ENCODE measurements around the gene NHLRC4.

NHLRC4 gene

DNA sequence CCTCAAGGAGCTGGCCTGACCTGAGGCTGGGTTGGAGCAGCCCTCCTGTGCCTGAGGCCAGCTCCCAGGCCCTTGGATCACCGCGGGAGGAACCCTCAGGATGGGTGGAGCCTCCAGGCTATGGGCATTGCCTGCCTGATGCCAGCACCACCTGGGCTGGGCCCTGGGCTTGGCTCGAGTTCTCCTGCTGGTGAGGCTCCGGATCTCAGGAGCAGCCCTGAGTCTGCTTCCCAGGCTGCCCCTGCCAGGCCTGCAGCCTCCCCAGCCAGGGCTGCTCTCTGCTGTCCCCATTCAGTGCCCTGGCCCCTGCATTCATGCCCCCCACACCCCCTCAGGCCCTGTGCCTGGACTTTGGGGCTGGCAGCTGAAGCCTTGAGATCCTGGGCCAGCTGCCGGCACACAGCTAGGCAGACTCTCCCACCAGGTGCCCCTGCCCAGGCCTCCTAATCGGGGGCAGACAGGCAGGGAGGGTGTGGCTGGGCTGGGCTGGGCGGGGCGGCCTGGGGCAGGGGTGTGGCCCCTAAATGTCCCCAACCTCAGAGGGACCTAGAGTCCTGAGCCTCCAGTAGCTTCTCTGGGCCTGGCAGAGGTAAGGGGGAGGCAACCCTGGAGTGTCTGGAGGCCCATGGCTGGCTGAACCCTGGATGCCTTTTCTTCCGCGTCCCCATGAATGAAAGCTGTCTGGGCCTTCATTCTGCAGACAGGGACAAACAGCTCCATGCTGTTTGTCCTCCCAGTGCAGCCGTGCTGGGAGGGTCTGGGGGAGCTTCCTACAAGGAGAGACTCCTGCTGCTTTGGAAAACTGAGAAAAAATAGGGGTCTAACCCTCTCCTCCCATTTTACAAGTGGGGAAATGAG, 1.8 kb downstream of the NHLRC4 start:
- TF ChIP-seq RARB (CRISPR knock-in tag; IDR thresholded peaks at IDR 0.05): no peak
- no peak for TF ChIP-seq PPARA (CRISPR knock-in tag; IDR thresholded peaks at IDR 0.05; ENCODE audit: borderline replicate concordance)
- no peak for ATAC-seq

DNA sequence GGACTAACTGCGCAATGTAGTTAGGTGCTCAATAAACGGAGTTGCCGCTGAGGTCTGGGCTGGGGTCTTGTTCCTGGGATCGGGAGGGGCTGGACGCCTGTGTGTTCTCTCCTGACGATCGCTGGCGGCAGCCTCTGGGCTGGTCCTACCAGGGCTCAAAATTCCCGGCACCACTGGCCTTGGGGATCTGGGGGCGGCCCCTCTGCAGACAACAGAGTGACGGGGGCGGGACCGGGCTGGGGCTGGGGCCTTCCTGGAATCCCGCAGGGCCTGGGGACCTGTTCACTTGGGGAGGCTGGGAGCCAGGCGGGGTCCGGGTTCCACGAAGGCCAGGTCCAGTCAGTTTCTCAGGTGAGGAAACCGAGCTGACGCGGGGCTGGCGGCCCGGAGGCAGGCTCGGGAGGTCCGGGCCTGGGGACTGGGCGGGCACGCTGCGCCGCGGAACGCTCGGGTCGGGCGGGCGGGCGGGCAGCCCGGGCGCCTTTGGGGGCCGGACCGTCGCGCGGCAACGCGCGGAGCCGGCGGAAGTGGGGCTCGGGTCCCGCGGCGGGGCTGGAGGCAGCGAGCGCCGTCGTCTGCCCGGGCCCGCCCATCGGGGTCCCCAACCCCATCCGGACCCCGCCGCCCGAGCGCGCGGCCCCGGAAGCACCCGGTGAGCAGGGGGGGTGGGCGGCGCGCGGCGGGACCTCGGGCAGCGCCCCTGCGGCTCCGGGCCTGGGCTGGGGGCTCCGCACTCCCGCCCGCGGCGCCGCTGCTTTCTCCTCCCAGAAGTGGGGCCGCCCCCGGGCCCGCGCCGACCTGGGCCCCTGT, 2.8 kb downstream of the NHLRC4 start, which contains the start of gene PIGQ:
TSS of gene PIGQ (plus strand) at position 524 of the 810 bp plus-strand sequence. CDS start 4,107 bp downstream, outside the sequence.
- peak; percentile 63 for ATAC-seq
- TF ChIP-seq ZNF70 (CRISPR knock-in tag; IDR thresholded peaks at IDR 0.05) (no peak), CSDC2 (CRISPR knock-in tag; IDR thresholded peaks at IDR 0.05) (no peak), TCF4 (CRISPR knock-in tag; IDR thresholded peaks at IDR 0.05; ENCODE audit: borderline replicate concordance) (no peak), ISL1 (CRISPR knock-in tag; IDR thresholded peaks at IDR 0.05) (no peak), ZNF8 (CRISPR knock-in tag; IDR thresholded peaks at IDR 0.05) (no peak), ARNTL (CRISPR knock-in tag; IDR thresholded peaks at IDR 0.05; ENCODE audit: borderline replicate concordance, low read depth) (no peak), ZC3H10 (CRISPR knock-in tag; IDR thresholded peaks at IDR 0.05) (no peak), PPARA (CRISPR knock-in tag; IDR thresholded peaks at IDR 0.05; ENCODE audit: borderline replicate concordance) (no peak), RARB (CRISPR knock-in tag; IDR thresholded peaks at IDR 0.05) (no peak), ZNF565 (CRISPR knock-in tag; conservative IDR thresholded peaks at IDR 0.05; ENCODE audit: low read depth) (no peak), BACH2 (CRISPR knock-in tag; IDR thresholded peaks at IDR 0.05; ENCODE audit: borderline replicate concordance) (no peak), GLIS3 (CRISPR knock-in tag; IDR thresholded peaks at IDR 0.05) (no peak), TOX (CRISPR knock-in tag; IDR thresholded peaks at IDR 0.05; ENCODE audit: borderline replicate concordance) (no peak), SNAI2 (CRISPR knock-in tag; IDR thresholded peaks at IDR 0.05) (no peak), ESRRG (CRISPR knock-in tag; IDR thresholded peaks at IDR 0.05) (no peak), ZFP3 (CRISPR knock-in tag; IDR thresholded peaks at IDR 0.05) (no peak)
- TF ChIP-seq, protein P1, sequence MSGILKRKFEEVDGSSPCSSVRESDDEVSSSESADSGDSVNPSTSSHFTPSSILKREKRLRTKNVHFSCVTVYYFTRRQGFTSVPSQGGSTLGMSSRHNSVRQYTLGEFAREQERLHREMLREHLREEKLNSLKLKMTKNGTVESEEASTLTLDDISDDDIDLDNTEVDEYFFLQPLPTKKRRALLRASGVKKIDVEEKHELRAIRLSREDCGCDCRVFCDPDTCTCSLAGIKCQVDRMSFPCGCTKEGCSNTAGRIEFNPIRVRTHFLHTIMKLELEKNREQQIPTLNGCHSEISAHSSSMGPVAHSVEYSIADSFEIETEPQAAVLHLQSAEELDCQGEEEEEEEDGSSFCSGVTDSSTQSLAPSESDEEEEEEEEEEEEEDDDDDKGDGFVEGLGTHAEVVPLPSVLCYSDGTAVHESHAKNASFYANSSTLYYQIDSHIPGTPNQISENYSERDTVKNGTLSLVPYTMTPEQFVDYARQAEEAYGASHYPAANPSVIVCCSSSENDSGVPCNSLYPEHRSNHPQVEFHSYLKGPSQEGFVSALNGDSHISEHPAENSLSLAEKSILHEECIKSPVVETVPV (CRISPR knock-in tag; IDR thresholded peaks at IDR 0.05): no peak
- TF ChIP-seq, protein P2, sequence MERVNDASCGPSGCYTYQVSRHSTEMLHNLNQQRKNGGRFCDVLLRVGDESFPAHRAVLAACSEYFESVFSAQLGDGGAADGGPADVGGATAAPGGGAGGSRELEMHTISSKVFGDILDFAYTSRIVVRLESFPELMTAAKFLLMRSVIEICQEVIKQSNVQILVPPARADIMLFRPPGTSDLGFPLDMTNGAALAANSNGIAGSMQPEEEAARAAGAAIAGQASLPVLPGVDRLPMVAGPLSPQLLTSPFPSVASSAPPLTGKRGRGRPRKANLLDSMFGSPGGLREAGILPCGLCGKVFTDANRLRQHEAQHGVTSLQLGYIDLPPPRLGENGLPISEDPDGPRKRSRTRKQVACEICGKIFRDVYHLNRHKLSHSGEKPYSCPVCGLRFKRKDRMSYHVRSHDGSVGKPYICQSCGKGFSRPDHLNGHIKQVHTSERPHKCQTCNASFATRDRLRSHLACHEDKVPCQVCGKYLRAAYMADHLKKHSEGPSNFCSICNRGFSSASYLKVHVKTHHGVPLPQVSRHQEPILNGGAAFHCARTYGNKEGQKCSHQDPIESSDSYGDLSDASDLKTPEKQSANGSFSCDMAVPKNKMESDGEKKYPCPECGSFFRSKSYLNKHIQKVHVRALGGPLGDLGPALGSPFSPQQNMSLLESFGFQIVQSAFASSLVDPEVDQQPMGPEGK (CRISPR knock-in tag; IDR thresholded peaks at IDR 0.05; ENCODE audit: borderline replicate concordance): no peak
- TF ChIP-seq, protein P3, sequence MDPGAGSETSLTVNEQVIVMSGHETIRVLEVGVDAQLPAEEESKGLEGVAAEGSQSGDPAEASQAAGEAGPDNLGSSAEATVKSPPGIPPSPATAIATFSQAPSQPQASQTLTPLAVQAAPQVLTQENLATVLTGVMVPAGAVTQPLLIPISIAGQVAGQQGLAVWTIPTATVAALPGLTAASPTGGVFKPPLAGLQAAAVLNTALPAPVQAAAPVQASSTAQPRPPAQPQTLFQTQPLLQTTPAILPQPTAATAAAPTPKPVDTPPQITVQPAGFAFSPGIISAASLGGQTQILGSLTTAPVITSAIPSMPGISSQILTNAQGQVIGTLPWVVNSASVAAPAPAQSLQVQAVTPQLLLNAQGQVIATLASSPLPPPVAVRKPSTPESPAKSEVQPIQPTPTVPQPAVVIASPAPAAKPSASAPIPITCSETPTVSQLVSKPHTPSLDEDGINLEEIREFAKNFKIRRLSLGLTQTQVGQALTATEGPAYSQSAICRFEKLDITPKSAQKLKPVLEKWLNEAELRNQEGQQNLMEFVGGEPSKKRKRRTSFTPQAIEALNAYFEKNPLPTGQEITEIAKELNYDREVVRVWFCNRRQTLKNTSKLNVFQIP (CRISPR knock-in tag; IDR thresholded peaks at IDR 0.05; ENCODE audit: borderline replicate concordance, low read depth): no peak
- TF ChIP-seq, protein P4, sequence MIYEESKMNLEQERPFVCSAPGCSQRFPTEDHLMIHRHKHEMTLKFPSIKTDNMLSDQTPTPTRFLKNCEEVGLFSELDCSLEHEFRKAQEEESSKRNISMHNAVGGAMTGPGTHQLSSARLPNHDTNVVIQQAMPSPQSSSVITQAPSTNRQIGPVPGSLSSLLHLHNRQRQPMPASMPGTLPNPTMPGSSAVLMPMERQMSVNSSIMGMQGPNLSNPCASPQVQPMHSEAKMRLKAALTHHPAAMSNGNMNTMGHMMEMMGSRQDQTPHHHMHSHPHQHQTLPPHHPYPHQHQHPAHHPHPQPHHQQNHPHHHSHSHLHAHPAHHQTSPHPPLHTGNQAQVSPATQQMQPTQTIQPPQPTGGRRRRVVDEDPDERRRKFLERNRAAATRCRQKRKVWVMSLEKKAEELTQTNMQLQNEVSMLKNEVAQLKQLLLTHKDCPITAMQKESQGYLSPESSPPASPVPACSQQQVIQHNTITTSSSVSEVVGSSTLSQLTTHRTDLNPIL (CRISPR knock-in tag; IDR thresholded peaks at IDR 0.05; ENCODE audit: low read depth): no peak

DNA sequence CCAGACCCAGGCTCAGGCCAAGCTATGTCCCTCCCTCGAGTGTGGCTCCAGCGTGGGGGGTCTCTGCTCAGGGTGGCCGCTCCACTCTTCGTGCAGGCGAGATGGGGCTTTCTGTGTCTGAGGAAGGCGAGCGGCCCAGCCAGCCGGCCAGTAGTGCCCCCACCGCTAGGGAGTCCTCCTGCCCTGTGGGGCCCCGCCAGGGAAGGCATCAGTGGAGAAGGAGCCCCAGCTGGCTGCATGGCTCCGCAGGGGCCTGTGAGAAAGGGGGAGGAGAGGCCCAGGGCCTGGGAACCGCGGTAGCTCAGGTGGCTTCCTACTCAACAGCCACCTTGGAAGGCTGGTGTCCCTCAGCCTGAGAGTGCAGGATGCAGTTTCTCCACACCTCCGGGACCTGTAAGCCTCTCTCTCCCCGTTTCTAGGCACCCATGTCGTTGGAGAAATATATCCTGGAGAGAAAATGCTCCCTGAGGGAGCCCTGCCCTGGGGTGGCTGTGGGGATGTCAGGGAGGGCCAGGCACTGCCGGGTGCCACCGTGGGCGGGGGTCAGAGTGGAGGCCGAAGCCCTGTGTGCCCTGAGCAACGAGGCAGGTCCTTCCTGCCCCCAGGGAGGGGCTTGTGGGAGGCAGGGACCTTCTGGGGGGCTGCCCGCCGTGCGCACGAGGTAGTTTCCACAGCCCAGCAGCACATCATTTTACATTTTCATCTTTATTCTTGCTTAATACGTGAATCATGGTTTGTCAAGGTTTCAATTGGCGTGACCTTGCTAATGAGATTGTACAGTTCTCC, 6.3 kb downstream of the NHLRC4 start:
- no peak for ATAC-seq
- TF ChIP-seq ZNF8 (CRISPR knock-in tag; IDR thresholded peaks at IDR 0.05) (no peak), TOX (CRISPR knock-in tag; IDR thresholded peaks at IDR 0.05; ENCODE audit: borderline replicate concordance) (no peak), SNAI2 (CRISPR knock-in tag; IDR thresholded peaks at IDR 0.05) (no peak), ESRRG (CRISPR knock-in tag; IDR thresholded peaks at IDR 0.05) (no peak), ZNF565 (CRISPR knock-in tag; conservative IDR thresholded peaks at IDR 0.05; ENCODE audit: low read depth) (no peak), CSDC2 (CRISPR knock-in tag; IDR thresholded peaks at IDR 0.05) (no peak), GLIS3 (CRISPR knock-in tag; IDR thresholded peaks at IDR 0.05) (no peak), ZNF70 (CRISPR knock-in tag; IDR thresholded peaks at IDR 0.05) (no peak), ISL1 (CRISPR knock-in tag; IDR thresholded peaks at IDR 0.05) (no peak), ZFP3 (CRISPR knock-in tag; IDR thresholded peaks at IDR 0.05) (no peak)
- TF ChIP-seq, protein P1 (CRISPR knock-in tag; IDR thresholded peaks at IDR 0.05): no peak
- TF ChIP-seq, protein P2 (CRISPR knock-in tag; IDR thresholded peaks at IDR 0.05; ENCODE audit: borderline replicate concordance): no peak
- TF ChIP-seq, protein P4 (CRISPR knock-in tag; IDR thresholded peaks at IDR 0.05; ENCODE audit: low read depth): no peak

Data from SK-N-SH treated with all-trans-retinoic acid at 6 μM for 48 hours (cell line).